ENCODE measurements around the gene THPO. TPM values are rescaled to one million over a fixed set of nuclear protein-coding genes. Genes with fewer than 3 reads are reported as not detected.
A peak's percentile ranks its signal among the peaks of the same experiment; 100 is the strongest.

THPO gene
- total RNA-seq, 1 experiment from 2014 or later, result 0.55 TPM

DNA sequence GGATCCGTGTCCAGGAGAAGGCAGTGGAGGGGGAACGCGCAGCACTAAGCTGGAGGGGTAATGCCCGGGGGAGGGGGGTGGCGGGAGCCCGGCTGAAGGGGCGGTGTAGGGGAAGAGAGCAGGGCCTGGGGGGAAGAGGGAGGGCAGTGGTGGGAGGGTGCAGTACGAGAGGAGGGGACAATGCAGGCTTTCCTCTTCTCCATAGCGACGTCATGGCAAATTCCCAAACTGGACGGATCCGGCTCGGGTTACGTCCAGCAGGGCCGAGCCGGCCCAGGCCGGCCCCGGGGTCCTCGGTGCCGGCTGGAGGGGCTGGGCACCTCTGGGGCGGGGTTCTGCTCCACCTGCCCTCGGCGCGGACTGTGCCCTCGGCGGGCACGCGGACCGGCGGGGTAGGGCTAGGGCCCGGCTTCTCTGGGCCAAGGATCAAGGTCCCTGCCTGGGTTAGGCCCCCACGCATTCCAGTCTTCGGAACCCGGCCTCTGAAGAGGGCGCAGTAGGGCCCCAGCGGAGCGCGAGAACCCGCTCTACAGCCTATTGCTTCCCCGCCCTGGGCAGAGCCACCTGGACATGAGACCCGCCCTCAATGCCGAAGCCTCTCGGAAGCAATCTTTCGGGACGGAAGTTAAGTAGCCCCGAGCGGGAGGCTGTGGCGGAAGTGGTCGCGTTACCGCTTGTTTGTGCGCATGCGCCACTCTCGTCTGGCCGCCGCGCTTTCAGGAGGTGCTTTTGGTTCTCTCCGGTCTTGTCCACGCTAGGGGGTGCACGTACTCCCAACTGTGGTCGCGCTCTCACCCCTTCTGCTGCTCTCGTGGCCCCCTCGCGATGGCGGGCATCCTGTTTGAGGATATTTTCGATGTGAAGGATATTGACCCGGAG is 15.1 kb downstream of the THPO start (continued):
- TF ChIP-seq SOX15 (CRISPR knock-in tag; IDR thresholded peaks at IDR 0.05) (no peak), FOXK1 (CRISPR knock-in tag; IDR thresholded peaks at IDR 0.05) (no peak), ZNF121 (CRISPR knock-in tag; IDR thresholded peaks at IDR 0.05) (peak; percentile 22; the same call in 1 of the 2 replicates), PRRX2 (CRISPR knock-in tag; IDR thresholded peaks at IDR 0.05) (0 out of 2 replicates have a peak, but pooled peaks have one; percentile 46), MXD4 (CRISPR knock-in tag; IDR thresholded peaks at IDR 0.05; ENCODE audit: borderline replicate concordance) (no peak), JAZF1 (CRISPR knock-in tag; IDR thresholded peaks at IDR 0.05) (no peak), TEAD1 (CRISPR knock-in tag; IDR thresholded peaks at IDR 0.05) (peak; percentile 41; the same call in 1 of the 2 replicates)
- TF ChIP-seq, protein P1, sequence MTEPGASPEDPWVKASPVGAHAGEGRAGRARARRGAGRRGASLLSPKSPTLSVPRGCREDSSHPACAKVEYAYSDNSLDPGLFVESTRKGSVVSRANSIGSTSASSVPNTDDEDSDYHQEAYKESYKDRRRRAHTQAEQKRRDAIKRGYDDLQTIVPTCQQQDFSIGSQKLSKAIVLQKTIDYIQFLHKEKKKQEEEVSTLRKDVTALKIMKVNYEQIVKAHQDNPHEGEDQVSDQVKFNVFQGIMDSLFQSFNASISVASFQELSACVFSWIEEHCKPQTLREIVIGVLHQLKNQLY (CRISPR knock-in tag; IDR thresholded peaks at IDR 0.05), result no peak
- TF ChIP-seq, protein P2, sequence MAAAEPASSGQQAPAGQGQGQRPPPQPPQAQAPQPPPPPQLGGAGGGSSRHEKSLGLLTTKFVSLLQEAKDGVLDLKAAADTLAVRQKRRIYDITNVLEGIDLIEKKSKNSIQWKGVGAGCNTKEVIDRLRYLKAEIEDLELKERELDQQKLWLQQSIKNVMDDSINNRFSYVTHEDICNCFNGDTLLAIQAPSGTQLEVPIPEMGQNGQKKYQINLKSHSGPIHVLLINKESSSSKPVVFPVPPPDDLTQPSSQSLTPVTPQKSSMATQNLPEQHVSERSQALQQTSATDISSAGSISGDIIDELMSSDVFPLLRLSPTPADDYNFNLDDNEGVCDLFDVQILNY (CRISPR knock-in tag; IDR thresholded peaks at IDR 0.05), result peak; percentile 81; the same call in 1 of the 2 replicates

DNA sequence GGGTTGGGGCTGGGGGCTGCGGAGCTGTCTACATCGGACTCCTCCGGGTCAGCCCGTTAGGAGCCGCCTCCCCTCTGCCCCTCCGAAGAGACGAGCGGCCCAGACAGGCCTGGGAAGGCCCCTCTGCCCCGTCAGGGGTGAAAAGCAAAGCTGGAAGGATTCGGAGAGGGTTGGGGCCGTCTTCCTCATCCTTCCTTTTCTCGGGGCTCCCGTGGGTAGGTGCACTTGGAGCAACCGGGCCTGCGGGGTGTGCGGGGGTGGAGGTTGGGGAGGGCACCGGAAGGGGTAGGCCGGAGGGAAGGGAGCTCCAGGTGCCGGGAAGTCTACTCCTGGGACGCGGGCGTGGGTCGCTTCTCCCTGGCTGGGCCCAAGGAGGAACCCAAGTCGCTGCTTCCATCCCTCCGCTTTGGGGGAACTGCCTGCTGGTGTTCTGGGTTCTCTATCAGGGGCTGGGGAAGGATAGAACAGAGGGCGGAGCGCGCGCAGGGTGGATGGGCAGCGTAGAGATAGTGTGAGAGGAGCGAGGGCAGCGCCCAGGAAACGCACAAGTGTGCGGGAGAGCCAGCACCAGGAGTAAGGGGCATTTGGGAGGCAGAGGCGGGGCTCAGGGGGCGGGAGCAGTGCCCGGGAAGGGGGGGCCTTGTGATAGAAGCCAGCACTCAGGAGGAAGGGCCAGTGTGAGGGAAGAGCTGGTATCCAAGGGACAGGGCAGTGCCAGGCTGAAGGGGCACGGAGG is 15.9 kb downstream of the THPO start:
- H3K27me3 Mint-ChIP-seq (ENCODE audit: low read depth), result peaks cover 6% of the 10 kb centered on the region; the same call in 1 of the 2 replicates
- no peaks in the 10 kb centered on the region for H3K9me3 Mint-ChIP-seq
- H3K36me3 Mint-ChIP-seq, result peaks cover 30% of the 10 kb centered on the region
- CTCF ChIA-PET, result interaction anchor here (0.7 to 4.8 kb wide), 10 partner anchors 10 to 199 kb away, joined by 3 to 41 read pairs (median 7); partner anchors contain the start of gene EPHB3
- peak; percentile 47 for DNase-seq (ENCODE audit: low spot score)
- H3K27ac Mint-ChIP-seq, result peak overlapping the region; percentile 97
- POLR2A ChIA-PET, result interaction anchor here (0.6 to 2.8 kb wide), 8 partner anchors 10 to 185 kb away, joined by 3 to 13 read pairs (median 5); no protein-coding TSS in a partner anchor
- ATAC-seq, result peak; percentile 11
- H3K4me1 Mint-ChIP-seq, result peaks cover 24% of the 10 kb centered on the region
- TF ChIP-seq, protein P3, sequence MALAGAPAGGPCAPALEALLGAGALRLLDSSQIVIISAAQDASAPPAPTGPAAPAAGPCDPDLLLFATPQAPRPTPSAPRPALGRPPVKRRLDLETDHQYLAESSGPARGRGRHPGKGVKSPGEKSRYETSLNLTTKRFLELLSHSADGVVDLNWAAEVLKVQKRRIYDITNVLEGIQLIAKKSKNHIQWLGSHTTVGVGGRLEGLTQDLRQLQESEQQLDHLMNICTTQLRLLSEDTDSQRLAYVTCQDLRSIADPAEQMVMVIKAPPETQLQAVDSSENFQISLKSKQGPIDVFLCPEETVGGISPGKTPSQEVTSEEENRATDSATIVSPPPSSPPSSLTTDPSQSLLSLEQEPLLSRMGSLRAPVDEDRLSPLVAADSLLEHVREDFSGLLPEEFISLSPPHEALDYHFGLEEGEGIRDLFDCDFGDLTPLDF (CRISPR knock-in tag; IDR thresholded peaks at IDR 0.05), result peak; percentile 63; the same call in 1 of the 2 replicates
- TF ChIP-seq, protein P4, sequence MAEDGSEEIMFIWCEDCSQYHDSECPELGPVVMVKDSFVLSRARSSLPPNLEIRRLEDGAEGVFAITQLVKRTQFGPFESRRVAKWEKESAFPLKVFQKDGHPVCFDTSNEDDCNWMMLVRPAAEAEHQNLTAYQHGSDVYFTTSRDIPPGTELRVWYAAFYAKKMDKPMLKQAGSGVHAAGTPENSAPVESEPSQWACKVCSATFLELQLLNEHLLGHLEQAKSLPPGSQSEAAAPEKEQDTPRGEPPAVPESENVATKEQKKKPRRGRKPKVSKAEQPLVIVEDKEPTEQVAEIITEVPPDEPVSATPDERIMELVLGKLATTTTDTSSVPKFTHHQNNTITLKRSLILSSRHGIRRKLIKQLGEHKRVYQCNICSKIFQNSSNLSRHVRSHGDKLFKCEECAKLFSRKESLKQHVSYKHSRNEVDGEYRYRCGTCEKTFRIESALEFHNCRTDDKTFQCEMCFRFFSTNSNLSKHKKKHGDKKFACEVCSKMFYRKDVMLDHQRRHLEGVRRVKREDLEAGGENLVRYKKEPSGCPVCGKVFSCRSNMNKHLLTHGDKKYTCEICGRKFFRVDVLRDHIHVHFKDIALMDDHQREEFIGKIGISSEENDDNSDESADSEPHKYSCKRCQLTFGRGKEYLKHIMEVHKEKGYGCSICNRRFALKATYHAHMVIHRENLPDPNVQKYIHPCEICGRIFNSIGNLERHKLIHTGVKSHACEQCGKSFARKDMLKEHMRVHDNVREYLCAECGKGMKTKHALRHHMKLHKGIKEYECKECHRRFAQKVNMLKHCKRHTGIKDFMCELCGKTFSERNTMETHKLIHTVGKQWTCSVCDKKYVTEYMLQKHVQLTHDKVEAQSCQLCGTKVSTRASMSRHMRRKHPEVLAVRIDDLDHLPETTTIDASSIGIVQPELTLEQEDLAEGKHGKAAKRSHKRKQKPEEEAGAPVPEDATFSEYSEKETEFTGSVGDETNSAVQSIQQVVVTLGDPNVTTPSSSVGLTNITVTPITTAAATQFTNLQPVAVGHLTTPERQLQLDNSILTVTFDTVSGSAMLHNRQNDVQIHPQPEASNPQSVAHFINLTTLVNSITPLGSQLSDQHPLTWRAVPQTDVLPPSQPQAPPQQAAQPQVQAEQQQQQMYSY (CRISPR knock-in tag; IDR thresholded peaks at IDR 0.05), result peak; percentile 41; the same call in 1 of the 2 replicates
- TF ChIP-seq, protein P5, sequence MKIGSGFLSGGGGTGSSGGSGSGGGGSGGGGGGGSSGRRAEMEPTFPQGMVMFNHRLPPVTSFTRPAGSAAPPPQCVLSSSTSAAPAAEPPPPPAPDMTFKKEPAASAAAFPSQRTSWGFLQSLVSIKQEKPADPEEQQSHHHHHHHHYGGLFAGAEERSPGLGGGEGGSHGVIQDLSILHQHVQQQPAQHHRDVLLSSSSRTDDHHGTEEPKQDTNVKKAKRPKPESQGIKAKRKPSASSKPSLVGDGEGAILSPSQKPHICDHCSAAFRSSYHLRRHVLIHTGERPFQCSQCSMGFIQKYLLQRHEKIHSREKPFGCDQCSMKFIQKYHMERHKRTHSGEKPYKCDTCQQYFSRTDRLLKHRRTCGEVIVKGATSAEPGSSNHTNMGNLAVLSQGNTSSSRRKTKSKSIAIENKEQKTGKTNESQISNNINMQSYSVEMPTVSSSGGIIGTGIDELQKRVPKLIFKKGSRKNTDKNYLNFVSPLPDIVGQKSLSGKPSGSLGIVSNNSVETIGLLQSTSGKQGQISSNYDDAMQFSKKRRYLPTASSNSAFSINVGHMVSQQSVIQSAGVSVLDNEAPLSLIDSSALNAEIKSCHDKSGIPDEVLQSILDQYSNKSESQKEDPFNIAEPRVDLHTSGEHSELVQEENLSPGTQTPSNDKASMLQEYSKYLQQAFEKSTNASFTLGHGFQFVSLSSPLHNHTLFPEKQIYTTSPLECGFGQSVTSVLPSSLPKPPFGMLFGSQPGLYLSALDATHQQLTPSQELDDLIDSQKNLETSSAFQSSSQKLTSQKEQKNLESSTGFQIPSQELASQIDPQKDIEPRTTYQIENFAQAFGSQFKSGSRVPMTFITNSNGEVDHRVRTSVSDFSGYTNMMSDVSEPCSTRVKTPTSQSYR (CRISPR knock-in tag; IDR thresholded peaks at IDR 0.05), result 0 out of 2 replicates have a peak, but pooled peaks have one; percentile 23
- TF ChIP-seq TCF7 (CRISPR knock-in tag; IDR thresholded peaks at IDR 0.05; ENCODE audit: low read depth), result no peak
- no peak for TF ChIP-seq FOXK1 (CRISPR knock-in tag; IDR thresholded peaks at IDR 0.05)
- TF ChIP-seq, protein P6, sequence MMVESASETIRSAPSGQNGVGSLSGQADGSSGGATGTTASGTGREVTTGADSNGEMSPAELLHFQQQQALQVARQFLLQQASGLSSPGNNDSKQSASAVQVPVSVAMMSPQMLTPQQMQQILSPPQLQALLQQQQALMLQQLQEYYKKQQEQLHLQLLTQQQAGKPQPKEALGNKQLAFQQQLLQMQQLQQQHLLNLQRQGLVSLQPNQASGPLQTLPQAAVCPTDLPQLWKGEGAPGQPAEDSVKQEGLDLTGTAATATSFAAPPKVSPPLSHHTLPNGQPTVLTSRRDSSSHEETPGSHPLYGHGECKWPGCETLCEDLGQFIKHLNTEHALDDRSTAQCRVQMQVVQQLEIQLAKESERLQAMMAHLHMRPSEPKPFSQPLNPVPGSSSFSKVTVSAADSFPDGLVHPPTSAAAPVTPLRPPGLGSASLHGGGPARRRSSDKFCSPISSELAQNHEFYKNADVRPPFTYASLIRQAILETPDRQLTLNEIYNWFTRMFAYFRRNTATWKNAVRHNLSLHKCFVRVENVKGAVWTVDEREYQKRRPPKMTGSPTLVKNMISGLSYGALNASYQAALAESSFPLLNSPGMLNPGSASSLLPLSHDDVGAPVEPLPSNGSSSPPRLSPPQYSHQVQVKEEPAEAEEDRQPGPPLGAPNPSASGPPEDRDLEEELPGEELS (CRISPR knock-in tag; IDR thresholded peaks at IDR 0.05), result peak; percentile 42; the same call in 1 of the 2 replicates
- 0 out of 2 replicates have a peak, but pooled peaks have one; percentile 23 for TF ChIP-seq SMAD3 (CRISPR knock-in tag; IDR thresholded peaks at IDR 0.05; ENCODE audit: borderline replicate concordance)
- TF ChIP-seq NFE2L1 (CRISPR knock-in tag; IDR thresholded peaks at IDR 0.05), result no peak
- TF ChIP-seq, protein P7, sequence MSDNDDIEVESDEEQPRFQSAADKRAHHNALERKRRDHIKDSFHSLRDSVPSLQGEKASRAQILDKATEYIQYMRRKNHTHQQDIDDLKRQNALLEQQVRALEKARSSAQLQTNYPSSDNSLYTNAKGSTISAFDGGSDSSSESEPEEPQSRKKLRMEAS (CRISPR knock-in tag; IDR thresholded peaks at IDR 0.05), result no peak
- H3K4me3 Mint-ChIP-seq, result peak overlapping the region; percentile 98
